Measurements from ENCODE around the gene TARBP2.
A peak's percentile ranks its signal among the peaks of the same experiment; 100 is the strongest.

The TARBP2 gene, protein sequence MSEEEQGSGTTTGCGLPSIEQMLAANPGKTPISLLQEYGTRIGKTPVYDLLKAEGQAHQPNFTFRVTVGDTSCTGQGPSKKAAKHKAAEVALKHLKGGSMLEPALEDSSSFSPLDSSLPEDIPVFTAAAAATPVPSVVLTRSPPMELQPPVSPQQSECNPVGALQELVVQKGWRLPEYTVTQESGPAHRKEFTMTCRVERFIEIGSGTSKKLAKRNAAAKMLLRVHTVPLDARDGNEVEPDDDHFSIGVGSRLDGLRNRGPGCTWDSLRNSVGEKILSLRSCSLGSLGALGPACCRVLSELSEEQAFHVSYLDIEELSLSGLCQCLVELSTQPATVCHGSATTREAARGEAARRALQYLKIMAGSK

DNA sequence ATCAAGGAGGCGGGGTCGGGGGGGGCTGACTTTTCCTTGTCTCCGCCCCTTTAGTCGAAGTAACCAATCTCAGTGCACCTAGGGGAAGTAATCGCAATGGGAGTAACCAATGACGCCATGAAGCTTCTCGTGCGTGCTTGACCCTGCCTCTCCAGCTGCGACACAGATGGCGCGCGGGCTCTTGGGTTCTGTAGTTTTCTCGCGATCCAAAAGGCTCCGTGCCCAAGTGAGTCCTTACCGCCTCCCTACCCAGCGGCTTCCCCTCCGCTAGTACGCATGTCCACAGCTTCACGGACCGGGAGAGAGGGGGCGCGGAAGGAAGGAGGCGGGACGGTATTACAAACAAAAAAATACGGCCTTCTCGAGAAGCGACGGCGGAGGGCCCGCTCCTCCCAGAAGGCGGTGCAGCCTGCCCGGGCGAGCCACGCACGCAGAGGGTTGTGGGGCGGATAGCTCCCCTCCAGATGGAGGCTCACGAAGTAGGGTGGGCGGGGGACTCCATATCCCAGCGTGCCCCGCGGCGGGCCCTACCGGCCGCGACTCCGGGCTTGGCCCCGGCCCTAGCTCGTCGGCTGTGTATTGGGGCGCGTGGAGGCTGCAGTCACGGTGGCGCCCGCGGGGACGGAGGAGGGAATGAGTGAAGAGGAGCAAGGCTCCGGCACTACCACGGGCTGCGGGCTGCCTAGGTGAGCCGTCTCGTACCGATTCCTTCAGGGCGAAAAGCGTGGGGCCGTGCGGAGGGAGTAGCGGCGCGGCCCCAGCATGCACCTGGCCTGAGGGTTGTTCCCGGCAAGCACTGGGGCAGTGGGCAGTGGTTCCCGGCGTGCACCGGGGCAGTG is at the start of gene TARBP2:
Gene TARBP2, plus strand, starts transcription at position 508 of the 839 bp plus-strand sequence. Its CDS starts 126 bp downstream, at position 634.
- DNase-seq, result peak; percentile 81

DNA sequence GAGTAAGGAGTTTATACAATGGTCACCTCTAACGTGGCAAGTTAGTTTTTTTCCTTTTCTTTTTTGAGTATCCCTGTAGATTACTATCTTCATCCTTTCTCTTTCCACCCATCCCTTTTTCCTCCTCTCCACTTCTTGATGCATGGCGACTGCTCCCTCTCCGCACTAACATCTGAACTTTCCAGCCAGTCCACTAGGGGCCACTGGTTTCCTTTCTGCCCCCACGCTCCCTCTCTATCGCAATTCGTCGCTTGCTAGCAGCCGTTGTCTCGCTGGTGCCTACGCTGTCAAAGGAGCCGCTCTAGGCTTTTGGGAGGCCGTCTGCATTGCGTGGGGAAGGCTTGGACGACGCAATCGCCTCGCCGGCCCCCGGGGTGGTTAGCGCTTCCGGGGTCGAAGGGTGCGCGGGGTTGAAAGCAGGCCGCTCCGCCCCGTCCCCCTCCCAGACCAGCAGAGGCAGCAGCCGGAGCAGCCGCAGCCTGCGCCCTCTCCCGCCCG is 49.4 kb upstream of the TARBP2 start, which contains the start of gene PCBP2:
Gene PCBP2, plus strand, starts transcription at position 442 of the 498 bp plus-strand sequence. CDS start 2,699 bp downstream, outside the sequence.
- DNase-seq, result peak; percentile 91

DNA sequence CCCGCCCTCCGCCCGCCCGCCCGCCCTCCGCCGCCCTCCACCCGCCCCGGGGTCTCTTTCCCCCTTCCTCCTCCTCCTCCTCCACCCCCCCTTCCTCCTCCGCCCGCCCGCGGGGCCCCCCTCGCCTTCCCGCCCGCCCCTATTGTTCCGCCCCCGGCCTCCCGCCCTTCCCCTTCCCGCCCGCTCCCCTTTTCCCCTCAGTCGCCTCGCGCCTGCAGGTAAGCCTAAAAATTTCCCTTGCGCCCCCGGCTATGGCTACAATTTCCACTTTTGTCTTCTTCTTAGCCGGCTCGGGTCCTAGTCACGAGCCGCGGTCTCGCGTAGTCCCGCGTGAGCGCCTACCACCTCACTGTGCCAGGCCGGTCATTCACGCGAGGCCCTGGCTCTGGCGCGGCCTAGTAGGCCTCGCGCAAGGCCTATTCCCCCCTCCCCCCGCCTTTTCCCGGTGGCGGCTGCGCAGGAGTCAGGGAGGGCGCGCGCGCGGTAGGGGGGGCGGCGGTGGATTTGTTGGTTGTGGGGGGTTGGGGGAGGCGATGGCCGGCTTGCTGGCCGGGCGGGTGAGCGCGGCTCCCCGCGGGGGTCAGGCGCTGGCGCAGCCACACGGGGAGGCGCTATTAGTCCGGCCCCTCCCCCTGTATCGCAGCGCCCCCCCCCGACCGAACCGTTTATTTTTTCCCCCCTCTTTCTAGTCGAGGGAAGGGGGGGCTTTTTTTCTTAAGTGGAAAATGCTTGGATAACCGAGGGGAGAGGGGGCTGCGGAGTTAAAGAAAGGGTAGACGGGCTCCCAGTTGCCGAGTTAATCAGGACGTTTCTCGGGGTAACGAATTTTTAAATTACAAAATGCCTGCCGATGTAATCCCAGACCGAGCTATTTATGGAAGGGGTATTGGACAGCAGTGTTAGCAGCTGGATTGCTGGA is 48.7 kb upstream of the TARBP2 start:
- DNase-seq, result no peak

DNA sequence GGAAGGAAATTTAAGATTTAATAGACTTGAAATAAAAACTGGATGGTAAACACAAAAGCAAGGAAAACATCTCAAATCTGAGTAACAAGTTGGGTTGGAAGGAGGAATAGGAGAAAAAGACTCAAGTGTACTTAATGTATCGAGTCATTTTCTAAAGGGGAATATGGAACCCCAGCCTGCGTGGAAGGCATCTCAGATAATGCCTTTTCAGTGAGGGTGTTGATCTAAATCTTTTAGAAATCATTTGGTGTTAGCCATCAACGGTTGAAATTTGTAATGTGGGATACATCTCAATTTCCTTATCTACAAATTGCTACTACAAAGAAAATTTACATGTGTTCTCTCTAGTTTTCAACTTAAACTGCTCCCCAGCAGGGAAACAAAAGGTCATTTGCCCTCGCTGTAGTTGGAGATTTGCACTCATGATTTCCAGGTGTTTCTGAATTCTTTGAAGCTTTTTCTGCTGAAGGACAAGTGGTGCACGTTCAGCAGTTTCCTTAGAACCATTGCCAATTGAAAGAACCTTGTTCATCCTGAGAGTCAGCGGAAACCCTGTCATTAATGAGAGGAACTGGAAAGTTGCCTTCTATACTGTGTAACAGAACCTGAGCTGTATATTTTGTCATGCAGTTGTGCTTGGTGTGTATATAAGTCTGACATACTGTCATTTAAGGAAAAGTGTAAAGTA is 47.0 kb upstream of the TARBP2 start:
- DNase-seq, result no peak

DNA sequence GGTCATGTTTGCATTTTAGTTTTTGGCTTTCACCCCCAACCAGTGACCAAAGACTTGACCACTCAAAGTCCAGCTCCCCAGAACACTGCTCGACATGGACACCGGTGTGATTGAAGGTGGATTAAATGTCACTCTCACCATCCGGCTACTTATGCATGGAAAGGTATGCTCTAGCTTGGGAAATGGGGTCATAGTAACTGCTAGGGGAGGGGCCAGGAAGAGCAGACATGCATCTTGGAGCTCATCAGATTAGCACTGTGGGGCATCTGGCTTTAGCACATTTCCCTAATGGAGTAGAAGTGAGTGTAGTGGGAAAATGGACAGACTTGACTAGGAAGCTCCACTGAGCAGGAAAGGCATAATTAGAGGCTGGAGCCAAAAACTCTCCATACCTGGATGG is 46.4 kb upstream of the TARBP2 start:
- no peak for DNase-seq

DNA sequence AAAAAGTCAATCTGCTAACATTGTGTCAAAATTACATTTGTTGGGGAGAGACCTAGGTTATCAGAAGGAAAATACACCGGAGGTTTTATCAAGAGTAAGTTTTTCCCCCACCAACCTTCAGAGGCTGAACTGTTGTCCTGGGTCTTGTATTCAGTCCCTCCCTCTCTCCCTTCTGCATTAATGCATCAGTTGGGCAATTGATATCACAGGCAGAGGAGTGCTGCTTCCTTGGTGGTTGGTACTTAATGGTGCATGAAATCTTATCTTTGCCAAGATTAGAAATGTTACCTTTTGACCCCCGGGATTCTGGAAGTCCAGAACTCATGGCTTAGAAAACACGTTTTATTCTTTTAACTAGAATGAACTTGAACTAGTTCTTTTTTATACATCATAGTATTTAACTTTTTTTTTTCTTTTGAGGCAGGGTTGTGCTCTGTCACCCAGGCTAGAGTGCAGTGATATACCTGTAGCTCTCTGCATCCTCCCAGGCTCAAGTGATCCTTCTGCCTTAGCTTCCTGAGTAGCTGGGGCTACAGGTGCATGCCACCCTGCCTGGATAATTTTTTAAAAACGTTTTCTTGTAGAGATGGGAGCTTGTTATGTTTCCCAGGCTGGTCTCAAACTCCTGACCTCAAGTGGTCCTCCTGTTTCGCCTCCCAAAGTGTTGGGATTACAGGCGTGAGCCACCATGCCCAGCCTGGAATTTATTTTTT is 44.3 kb upstream of the TARBP2 start:
- no peak for DNase-seq

DNA sequence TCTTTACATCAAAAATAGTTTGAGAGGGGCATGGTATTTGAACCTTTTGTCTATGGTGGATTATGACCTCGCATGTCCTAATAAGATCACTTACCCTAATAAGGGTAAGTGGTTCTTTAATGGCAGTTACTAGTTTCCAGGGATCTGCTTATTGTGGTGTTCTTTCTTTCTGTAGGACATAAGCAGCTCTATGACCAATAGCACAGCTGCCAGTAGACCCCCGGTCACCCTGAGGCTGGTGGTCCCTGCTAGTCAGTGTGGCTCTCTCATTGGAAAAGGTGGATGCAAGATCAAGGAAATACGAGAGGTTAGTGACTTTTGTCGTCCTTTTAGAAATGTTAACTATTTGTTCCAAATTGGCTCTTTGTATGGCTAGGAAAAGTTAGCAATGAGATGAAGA is 42.0 kb upstream of the TARBP2 start:
- DNase-seq, result no peak

DNA sequence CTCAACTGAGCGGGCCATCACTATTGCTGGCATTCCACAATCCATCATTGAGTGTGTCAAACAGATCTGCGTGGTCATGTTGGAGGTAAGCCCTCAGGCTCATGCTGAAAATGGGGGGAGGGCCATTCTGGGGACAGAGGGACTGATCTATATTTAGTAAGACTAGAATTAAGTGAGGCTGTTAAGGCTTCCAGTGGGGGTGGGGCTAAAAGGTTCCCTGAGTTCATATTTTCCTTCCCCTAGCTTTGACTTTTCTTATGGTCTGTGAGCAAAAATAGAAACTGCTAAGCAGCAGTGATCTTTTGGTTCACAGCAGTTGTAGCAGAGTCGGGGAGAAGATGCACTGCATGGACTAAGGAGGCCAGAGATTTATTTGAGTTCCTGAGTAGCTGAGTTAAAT is 40.0 kb upstream of the TARBP2 start:
- DNase-seq, result no peak

DNA sequence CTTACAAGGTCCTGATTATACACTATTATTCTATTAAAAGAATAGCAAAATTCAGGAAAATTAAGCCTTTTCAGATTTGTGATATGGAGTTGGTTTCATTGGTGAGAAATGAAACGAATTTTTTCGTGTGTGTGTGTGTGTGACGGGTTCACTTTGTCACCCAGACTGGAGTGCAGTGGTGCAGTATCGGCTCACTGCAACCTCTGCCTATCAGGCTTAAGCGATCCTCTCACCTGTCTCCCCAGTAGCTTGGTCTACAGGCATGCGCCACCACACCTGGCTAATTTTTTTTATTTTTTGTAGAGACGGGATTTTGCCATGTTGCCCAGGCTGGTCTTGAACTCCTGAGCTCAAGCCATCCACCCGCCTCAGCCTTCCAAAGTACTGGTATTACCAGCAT is 39.5 kb upstream of the TARBP2 start:
- DNase-seq, result no peak

DNA sequence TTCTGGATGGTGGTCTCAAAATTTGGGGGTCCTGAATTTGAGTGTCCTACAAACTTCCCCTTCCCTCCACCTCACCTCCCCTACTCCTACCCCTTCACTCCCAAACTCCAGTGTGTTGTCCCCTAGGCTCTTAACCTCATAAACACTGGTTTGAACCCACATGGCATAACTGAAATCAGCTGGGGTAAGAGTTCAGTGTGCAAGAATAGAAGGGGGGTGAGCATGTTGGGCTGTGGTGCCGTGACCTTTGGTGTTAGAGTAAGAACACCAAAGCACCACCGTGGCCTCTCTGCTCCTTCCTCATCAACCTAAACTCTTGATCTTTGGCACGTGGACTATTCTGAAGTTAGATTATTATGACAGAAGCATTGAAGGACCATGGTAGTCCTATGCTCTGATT is 38.1 kb upstream of the TARBP2 start:
- no peak for DNase-seq

DNA sequence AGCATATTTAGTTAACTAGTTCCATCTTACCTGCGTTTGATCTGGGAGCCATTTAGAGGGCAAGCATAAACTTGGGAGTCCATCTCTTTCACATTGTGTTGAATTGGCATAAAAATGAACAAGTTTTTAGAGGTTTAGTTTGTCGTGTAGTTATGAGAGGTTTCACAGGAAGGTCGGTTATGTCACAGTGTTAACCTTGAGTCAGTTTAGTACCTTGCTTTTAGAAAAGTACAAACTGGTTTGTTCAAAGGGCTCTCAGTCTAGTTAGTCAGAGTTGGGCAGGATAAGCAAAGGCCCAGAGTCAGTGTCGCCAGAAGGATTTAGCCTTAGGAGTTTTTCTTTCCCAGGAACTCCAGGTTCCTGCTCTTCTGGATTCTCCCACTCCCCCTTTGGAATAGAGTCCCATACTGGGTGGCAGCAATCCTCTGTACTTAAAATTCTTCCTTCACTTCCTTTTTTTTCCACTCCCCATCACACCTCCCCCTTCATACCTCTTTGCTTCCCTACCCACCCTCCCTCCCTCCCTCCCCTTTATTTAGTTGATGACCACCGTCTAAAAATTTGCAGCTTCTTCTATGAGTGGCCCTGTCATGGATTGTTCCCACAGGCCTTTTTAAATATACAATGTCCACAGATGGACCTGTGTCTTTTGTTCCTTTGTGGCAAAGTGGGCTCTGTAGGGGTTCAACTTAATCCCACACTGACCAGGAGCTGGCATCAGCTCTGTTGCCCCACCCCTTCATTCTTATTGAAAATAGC is 37.1 kb upstream of the TARBP2 start:
- DNase-seq, result no peak

DNA sequence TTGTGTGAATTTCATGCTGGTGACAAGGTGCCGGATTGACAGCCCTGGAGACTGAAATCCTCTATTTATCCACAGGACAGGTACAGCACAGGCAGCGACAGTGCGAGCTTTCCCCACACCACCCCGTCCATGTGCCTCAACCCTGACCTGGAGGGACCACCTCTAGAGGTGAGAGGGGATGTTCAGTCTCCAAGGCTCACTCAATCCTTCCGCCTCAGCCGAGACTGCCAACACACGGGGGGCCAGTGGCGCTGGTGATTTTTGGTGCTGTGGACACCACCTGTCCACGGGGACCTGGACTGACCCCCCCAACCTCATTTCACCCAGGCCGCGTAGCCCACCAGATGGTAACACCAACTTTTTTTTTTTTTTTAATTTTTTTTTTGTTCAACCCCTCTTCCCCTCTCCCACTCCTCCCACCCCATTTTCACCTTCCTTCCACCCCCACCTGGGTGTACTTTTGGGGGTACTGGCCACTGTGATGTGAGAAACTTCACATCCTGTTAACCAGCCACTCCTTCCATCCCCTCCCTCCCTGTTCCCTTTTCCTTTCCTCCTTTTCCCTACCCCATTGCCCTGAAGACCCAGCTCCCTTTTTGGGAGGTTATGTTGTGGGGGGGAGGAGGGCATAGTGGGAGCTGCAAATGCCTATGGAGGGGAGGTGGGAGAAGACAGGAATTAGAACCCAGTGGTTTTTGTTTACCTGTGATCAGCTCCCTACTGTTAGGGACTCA is 36.2 kb upstream of the TARBP2 start:
- no peak for DNase-seq

DNA sequence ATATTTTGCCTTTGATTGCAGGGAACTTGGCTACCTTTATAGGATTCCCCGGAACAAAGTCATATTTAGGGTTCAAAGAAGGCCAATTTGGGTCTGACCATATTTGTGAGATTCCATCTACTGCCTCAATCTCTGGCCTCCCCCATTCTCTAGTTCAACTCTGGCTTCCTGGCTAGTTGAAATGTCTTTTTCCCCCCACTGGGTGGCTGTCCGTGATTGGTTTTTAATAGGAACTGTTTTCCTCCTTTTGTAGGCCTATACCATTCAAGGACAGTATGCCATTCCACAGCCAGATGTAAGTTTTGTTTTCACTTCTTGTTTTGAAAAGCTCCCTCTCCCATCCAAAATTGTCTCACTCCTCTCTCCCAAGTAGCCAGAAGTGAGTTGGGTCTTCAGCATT is 35.4 kb upstream of the TARBP2 start:
- no peak for DNase-seq

DNA sequence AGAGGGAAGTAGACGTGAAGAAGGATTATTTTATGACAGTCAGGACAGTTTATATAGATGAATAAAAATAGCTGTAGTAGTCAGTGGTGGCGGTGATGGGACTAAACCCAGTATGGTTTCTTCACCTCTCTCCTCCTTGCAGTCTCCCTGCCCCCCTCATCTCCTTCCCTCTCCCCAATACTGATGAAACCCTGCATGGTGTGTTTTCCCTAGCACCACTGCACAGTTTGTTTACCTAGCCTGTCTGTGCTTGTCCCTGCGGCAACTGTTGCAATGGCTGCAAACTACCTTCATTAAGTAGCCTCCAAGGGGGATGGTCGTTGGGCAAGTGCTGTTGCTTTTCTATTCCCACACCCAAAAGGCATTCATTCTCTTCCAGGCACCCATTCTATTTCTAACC is 34.4 kb upstream of the TARBP2 start:
- DNase-seq, result no peak

DNA sequence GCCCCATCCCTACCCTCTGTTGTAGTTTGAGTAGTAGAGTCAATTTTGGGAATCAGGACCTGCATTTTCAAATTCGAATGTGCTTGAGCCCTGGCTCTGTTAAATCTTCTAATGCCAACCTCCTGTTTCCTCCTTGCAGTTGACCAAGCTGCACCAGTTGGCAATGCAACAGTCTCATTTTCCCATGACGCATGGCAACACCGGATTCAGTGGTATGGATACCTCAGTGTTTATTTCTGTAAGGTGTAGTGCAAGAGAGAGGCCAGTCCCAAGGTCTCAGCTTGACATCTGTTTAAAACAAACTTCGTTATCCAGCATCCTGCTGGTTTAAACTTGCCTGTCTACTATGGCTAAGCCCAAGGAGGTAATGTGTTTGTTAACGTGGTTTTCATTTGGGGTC is 34.0 kb upstream of the TARBP2 start:
- no peak for DNase-seq

DNA sequence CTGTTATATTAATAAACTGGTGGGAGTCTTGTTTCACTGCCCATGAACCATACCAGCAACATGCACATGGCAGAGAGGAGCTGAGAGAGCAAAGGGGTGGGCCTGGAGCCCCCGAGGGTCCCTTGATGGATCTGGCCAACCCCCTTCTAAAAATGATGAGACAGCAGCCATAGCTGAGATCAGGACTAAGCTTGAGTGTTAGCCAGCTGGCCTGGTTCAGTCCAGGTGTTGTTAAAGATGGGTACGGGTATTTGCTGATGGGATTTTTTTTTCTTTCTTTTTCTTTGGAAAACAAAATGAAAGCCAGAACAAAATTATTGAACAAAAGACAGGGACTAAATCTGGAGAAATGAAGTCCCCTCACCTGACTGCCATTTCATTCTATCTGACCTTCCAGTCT is 33.2 kb upstream of the TARBP2 start:
- DNase-seq, result no peak

DNA sequence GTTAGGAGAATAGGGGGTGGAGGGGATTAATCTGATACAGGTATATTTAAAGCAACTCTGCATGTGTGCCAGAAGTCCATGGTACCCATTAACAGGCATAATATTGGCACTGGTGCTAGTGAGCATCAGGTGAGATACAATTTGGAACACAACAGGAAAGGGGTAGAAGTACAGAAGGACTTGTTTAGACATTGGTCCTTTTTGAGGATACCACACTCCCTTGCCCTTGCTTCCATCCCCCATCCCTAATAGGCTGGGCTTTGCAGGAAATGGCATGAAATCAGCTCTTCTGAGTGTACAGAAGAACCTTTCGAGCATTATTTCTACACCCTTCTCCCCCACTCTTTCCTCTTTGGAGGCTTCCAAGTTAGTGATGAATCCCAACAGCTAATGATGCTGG is 32.8 kb upstream of the TARBP2 start:
- no peak for DNase-seq

DNA sequence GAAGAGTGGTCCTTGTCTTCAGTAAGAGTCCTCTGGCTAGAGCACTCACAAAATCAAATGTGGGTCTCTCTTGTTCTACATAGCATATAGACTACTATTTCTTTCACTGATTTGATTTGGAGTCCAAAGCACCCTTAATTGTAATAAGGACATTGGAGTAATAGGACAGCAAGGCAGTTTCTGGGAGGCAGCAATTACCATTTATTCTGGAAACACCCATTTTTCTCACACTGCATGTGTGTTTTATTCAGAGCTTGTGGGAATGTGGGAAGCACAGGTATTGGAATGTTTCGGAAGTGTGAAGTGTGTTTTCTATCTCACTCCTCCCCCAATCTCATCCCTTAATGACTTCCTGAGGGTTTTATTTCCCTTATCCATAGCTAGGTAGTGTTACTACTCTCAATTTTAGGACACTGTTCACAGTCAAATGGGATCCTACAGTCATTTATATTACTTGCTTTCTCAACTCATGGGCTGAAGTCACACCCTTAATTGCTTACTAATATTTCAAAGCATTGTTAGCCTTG is 29.0 kb upstream of the TARBP2 start:
- DNase-seq, result no peak

DNA sequence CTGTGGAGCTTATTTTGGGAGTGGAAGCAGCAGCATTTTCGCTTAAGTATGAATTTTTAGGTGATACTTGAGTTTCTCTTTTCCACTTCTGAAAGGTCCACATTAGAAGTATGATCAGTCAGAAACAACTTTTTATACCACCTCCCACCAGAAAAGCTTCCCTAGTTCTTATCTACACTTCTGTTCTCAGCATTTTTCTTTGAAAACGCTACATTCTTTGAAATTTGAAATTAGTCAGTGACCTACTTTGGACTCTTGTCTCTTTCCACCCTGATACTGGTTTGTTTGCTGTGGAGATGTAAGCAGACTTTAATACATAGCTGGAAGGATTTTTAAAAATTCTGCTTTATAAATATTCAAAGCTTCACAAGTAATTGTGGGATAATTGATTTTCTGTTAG is 27.0 kb upstream of the TARBP2 start:
- DNase-seq, result no peak

DNA sequence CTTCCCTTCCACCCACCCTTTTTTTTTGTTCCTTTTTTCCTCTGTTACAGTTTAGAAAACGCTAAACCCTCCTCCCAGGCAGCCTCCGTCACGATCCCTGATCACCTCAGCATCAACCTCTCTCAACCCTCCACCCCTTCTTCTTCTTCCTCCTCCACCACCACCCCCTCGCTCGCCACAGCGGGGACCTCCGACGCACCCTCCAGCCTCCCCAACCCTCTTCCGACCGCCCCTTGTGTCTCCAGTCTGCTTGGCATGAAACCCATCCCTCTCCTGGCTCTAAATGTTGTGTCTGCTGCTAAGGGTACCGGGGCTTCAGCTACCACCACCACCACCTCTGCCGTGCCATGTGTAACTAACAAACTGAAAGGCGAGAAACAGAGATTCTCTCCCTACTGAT is 26.3 kb upstream of the TARBP2 start:
- DNase-seq, result no peak
